Rectal smooth muscle tissue (tissue), 1 donor: ENCODE results near the gene ADGRD2.

Experiments
- H3K27ac ChIP-seq: one replicate; pipeline ENCODE4 v1.7.0; 2013; ENCODE audit warnings: low read depth, low read length, inconsistent platforms
- H3K27me3 ChIP-seq: one replicate; pipeline ENCODE4 v1.7.0; 2013; ENCODE audit warnings: low read length; ENCODE audit not compliant: control insufficient read depth, insufficient read depth
- H3K36me3 ChIP-seq: one replicate; pipeline ENCODE4 v1.7.0; 2013; ENCODE audit warnings: low read length; ENCODE audit not compliant: control insufficient read depth, insufficient read depth
- H3K4me1 ChIP-seq: one replicate; pipeline ENCODE4 v1.7.0; 2013; ENCODE audit warnings: low read length; ENCODE audit not compliant: control insufficient read depth, insufficient read depth
- H3K4me3 ChIP-seq: one replicate; pipeline ENCODE4 v1.7.0; 2013; ENCODE audit warnings: low read length
- H3K9ac ChIP-seq: one replicate; pipeline ENCODE4 v1.7.0; 2013; ENCODE audit warnings: low read length

Gene ADGRD2

DNA sequence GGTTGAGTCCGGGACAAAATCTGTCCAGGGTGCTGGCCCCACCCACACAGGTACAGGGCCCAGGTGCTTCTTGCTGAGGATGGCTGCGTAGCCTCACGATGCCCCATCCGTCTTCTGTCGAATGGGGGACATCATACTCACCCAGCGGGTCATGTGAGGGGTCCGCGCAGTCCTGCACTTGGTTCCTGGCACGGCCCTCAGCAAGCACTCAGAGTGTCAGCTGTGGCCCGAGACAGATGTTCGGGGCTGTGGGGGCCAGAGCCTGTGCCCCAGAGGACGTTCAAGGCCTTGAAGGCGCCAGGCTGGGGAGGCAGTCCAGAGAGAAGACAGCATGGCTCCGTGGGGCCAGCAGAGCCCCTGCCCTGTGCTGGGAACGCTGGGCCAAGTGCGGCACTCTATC lies 29.1 kb downstream of the ADGRD2 start:
- H3K27ac ChIP-seq = no peak overlapping the region
- H3K9ac ChIP-seq = no peak overlapping the region
- no peaks in the 10 kb centered on the region for H3K4me1 ChIP-seq
- no peak overlapping the region for H3K4me3 ChIP-seq
- peaks cover 26% of the 10 kb centered on the region for H3K27me3 ChIP-seq
- H3K36me3 ChIP-seq = no peaks in the 10 kb centered on the region

DNA sequence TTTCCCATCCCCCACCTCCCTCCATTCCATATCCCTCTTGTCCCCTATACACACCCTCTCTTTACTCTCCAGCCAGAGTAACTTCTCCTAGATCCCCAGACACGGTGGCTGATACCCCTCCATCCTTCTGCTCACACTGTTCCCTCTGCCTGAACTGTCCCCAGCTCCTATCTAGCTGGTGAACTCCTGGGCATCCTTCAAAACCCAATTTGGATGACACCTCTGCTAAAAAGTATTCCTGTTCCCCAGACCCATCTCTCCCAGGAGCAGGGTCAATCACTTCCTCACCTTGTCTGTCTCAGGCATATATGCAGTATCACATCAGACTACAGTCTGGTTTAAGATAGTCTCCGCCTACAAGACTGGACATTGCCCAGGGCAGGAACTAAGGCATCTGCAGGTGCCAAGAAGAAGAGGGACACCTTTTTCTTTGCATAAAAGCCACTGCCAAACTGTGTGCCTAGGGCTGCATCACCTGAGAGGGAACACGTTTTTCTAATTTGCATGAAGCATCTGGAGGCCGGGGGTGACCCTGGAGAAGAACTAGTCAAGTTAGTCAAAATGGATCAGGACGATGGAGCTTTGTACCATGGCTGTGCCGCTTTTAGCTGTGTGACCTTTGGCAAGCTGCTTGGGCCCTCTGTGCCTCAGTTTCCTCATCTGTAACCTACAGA lies 29.8 kb downstream of the ADGRD2 start:
- H3K27me3 ChIP-seq = peaks cover 26% of the 10 kb centered on the region
- no peaks in the 10 kb centered on the region for H3K36me3 ChIP-seq
- H3K27ac ChIP-seq = no peak overlapping the region
- no peak overlapping the region for H3K4me3 ChIP-seq
- no peak overlapping the region for H3K9ac ChIP-seq
- H3K4me1 ChIP-seq = no peaks in the 10 kb centered on the region

DNA sequence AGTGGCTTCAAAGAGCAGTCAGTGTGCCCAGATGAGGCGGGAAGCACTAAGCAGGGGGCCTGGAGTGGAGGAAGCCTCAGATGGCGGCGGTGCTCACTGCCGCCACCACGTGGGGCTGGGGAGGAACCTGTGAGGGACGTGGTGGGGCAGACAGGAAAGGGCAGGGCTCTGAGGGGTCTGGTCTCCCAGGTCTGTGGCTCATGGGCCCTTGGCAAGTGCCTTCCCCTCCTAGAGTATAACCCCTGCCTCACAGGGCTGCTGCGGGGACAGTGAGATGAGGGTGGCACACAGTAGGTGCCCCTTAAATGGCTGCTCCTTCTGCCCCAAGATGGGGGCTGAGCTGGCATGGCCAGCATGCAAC lies 30.4 kb downstream of the ADGRD2 start:
- Histone ChIP-seq H3K27me3 (peaks cover 22% of the 10 kb centered on the region), H3K9ac (no peak overlapping the region), H3K4me1 (no peaks in the 10 kb centered on the region), H3K36me3 (no peaks in the 10 kb centered on the region), H3K4me3 (no peak overlapping the region), H3K27ac (no peak overlapping the region)

DNA sequence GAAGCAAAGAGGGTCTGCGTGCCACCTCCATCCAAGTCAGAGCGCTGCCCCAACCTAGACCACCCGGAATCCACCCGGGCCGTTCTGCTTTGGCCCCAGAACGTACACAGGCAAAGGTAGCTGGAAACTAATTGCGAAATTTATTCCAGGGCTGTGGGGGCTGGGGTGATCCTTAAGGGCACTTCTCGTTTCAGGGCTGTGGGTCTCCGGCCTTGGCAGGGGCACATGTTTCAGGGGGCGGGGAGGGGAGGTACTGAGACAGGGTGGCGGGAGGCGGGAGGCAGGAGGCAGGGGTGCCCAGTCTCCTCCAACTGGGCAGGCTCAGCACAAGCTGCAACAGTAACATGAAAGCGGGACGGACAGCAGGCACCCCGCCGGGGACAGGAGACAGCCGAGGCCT lies 30.9 kb downstream of the ADGRD2 start:
- H3K9ac ChIP-seq = no peak overlapping the region
- peaks cover 22% of the 10 kb centered on the region for H3K27me3 ChIP-seq
- H3K36me3 ChIP-seq = no peaks in the 10 kb centered on the region
- no peaks in the 10 kb centered on the region for H3K4me1 ChIP-seq
- no peak overlapping the region for H3K4me3 ChIP-seq
- no peak overlapping the region for H3K27ac ChIP-seq

DNA sequence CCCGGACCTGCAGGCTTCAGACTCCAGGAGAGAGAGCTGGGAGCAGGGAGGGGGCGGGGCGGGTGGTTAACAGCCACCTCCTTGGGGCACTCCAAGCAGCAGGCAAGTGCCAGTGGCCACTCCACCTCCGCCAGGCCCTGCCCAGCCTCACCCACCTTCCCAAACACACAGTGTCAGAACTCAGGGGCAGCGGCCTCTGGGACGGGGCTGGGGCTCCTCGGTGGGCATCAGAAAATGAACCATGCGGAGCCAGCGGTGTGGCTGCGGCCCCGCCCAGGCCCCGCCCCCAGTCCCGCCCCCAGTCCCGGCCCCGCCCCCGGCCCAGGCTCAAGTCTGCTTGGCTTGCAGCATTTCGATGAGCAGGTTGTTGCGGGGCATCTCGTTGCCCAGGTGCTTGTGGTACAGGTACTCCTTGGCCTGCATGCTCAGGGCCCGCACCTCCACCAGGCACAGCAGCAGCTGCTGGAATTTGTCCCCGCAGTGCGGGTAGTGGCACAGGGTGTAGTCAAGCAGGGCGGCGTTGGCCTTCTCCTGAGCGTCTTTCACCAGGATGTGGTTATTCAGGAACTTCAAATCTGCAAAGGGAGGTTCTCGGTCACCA lies 32.3 kb downstream of the ADGRD2 start:
- H3K27me3 ChIP-seq = peaks cover 25% of the 10 kb centered on the region

DNA sequence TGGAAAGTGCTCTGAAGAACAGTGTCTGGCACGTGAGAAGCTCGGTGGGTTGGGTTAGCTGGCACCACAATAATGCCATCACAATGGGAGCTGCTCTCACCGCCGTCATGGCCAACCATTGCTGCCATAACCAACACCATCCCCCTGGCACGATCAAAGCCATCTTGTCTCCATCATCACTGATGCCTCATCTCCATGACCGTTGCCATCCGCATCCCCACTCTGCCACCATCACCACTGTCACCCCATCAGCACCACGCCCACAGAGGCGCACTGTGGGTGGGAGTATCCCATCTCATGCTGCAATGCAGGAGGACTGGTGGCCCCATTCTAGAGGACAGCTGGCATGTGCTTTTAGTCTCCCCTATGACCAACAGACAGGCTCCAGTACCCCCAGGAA lies 33.2 kb downstream of the ADGRD2 start:
- H3K27ac ChIP-seq = no peak overlapping the region
- H3K4me3 ChIP-seq = no peak overlapping the region
- H3K4me1 ChIP-seq = no peaks in the 10 kb centered on the region
- no peaks in the 10 kb centered on the region for H3K36me3 ChIP-seq
- no peak overlapping the region for H3K9ac ChIP-seq
- H3K27me3 ChIP-seq = peaks cover 20% of the 10 kb centered on the region

More for the DNA sequence above, 32.3 kb downstream of the ADGRD2 start:
- Histone ChIP-seq H3K4me1 (no peaks in the 10 kb centered on the region), H3K9ac (no peak overlapping the region), H3K27ac (no peak overlapping the region), H3K4me3 (no peak overlapping the region), H3K36me3 (no peaks in the 10 kb centered on the region)

DNA sequence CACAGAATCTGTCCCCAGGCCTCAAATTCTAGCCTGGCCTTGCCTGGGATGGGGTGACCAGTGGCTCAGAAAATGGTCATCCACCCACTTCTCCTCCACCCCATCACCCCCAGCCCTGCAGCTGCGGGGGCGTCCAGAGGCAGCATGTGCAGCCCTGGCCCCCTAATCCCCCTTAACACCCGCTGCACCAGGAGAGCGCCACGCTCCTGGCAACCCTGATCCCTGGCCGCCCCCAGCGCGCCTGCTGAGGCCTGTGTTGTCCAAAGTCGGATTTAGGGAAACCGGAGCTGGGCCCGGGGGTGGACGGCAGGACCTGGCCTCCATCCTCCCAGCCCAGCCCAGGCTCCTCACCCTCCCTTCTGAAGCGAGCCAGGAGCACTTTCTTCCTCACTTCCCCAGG lies 35.0 kb downstream of the ADGRD2 start:
- Histone ChIP-seq H3K4me3 (no peak overlapping the region), H3K4me1 (no peaks in the 10 kb centered on the region), H3K27ac (no peak overlapping the region), H3K36me3 (no peaks in the 10 kb centered on the region), H3K9ac (no peak overlapping the region), H3K27me3 (peaks cover 14% of the 10 kb centered on the region)

DNA sequence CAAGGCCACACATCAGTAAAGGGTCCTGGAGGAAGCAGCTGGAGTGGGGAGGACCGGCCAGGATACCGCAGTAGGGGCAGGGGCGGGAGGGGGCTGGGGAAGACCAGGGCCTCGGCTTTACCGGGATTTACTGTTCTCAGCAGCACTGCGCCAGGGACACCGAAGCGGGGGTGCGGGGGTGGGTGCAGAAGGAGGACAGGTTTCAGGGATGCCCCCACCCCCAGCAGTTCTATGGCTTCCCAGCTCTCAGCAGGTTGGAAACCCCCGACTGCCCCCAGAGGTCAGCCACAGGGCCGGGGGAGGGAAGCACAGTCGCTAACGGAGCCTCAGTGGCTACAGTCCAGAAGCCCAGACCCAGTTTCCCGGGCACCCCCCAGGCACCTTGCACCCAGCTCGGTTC lies 35.7 kb downstream of the ADGRD2 start:
- peaks cover 14% of the 10 kb centered on the region for H3K27me3 ChIP-seq

DNA sequence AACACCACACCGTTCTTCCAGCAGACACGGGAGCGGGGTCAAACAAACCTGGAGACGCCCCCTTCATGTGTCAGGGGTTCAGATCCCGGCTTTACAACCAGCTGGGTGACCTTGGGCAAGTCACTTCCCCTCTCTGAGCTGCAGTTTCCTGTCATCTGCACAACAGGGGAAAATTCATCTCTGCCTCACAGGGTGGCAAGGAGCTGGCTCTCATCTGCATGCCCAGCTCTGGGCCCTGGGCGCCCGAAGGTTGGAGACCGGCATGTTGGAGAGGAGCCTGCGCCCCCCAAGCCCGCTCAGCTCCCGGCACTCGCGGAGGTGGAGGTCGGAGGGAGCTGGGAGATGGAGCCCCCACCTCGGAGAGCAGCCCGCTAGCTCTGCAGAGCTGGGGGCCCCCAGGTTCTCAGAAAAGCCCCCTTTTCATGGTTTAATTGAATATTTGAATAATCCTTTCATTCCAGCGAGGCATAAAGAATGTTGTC lies 36.6 kb downstream of the ADGRD2 start:
- no peaks in the 10 kb centered on the region for H3K4me1 ChIP-seq
- no peak overlapping the region for H3K27ac ChIP-seq
- no peak overlapping the region for H3K9ac ChIP-seq
- H3K36me3 ChIP-seq = no peaks in the 10 kb centered on the region
- peaks cover 14% of the 10 kb centered on the region for H3K27me3 ChIP-seq
- H3K4me3 ChIP-seq = no peak overlapping the region

More for the DNA sequence above, 35.7 kb downstream of the ADGRD2 start:
- no peaks in the 10 kb centered on the region for H3K4me1 ChIP-seq
- H3K4me3 ChIP-seq = no peak overlapping the region
- no peak overlapping the region for H3K9ac ChIP-seq
- H3K36me3 ChIP-seq = no peaks in the 10 kb centered on the region
- H3K27ac ChIP-seq = no peak overlapping the region

DNA sequence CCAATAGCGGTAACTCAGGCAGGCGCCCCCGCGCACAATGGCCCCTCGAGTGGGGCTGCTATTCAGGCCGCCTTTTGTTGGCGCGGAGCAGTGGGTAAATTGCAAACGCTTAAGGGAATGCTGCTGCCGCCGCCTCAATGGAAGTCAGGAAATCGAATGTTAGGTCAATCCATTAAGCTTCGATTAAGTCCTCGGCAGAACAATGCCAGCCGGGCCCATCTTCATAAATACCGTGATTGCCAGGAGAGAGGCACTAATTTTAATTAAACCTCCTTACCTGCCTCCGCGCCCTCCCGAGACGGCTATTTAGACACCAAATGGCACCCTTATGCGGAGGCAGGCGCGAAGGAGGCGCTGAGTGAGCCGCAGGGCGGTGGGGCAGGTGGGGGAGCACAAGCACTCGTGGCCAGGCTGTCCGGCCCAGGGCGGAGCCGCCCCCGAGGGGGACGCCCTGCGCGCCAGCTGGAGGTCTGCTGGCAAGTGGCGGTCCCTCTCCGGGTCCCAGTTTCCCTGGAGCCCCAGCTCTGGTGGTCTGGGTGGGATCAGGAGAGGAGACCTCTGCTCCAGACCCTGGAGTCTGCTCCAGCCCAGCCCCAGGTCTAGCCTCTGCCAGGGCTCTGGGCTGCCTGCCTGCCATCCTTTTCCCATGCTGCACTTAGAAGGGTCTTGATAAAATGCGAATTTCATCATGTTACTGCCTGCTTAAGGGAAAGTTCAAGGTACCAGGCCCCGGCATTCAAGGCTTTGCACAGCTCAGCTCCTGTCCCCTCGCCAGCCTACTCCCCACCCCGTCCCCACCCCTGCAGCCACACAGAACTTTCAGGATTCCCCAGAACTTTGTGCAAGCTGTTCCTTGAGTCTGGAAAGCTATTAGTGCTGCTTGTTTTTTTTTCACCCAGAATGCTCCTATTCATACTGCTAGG lies 37.3 kb downstream of the ADGRD2 start:
- Histone ChIP-seq H3K4me3 (no peak overlapping the region), H3K27me3 (peaks cover 14% of the 10 kb centered on the region), H3K9ac (no peak overlapping the region)

DNA sequence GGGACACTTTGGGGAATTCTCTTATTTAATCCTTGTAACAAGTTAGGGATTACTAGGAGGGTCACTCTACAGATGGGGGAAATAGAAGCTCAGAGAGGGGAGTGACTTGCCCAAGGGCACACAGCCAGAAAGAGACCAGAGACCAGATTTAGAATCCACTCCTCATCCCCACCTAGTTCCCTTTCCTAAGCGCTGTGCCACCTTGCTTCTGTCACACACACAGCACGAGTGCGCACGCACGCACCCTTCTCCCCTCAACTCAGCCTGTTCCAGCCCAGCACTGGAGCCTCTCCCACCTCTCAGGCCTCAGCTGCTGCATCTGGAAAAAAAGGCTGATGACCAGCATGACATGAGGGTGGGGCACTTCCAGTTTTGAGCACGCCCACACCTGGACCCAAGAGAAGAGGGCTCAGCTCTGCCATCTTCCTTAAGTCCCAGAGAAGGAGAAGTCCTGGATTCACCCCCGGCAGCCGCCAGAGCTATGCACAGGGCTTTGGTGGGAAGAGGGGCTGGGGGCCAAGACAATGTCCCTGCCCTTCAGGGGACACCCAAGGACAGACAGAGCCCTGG lies 38.5 kb downstream of the ADGRD2 start:
- no peaks in the 10 kb centered on the region for H3K4me1 ChIP-seq
- H3K27me3 ChIP-seq = peaks cover 11% of the 10 kb centered on the region
- no peak overlapping the region for H3K27ac ChIP-seq
- H3K4me3 ChIP-seq = no peak overlapping the region
- H3K36me3 ChIP-seq = no peaks in the 10 kb centered on the region
- no peak overlapping the region for H3K9ac ChIP-seq

More for the DNA sequence above, 37.3 kb downstream of the ADGRD2 start:
- no peak overlapping the region for H3K27ac ChIP-seq
- H3K4me1 ChIP-seq = no peaks in the 10 kb centered on the region
- no peaks in the 10 kb centered on the region for H3K36me3 ChIP-seq

DNA sequence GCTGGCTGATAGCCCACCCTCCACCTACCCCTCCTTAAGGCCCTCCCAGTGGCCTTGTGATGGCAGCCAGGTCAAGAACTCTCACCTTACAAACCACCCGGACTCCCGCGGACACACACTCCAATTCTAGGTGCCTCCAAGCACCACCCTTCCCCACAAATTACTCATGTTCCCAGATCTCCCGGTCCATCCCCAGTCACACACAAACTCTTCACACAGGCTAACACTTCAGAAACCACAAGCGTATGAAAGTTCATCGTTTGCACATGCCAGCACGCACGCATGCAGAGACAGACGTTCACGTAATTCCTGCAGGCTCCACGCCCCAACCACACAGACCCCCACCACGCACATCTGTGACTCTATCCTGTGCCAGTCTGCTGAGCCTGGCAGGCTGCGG lies 39.0 kb downstream of the ADGRD2 start:
- Histone ChIP-seq H3K9ac (no peak overlapping the region), H3K36me3 (no peaks in the 10 kb centered on the region), H3K27me3 (peaks cover 11% of the 10 kb centered on the region), H3K4me3 (no peak overlapping the region), H3K4me1 (no peaks in the 10 kb centered on the region), H3K27ac (no peak overlapping the region)
